Hepatocyte (in vitro differentiated cells): Measurements from ENCODE around the gene AMELX. TPM values are rescaled to one million over a fixed set of nuclear protein-coding genes. Genes with fewer than 3 reads are reported as not detected.

ENCODE experiments used
- DNase-seq: peaks from one replicate; pipeline ENCODE4 v3.0.0-alpha.2; 2016; ENCODE audit warnings: low spot score
- H2AFZ ChIP-seq: fragments of 200-600 bp; sonication (generic); 2 replicates; pipeline ENCODE4 v1.6.0; 2016; ENCODE audit warnings: antibody characterized with exemption, mild to moderate bottlenecking
- H3K27ac ChIP-seq: fragments of 200-600 bp; sonication (generic); 2 replicates; pipeline ENCODE4 v1.5.1; 2016; ENCODE audit warnings: mild to moderate bottlenecking
- H3K27me3 ChIP-seq: fragments of 200-600 bp; sonication (generic); 2 replicates; pipeline ENCODE4 v1.6.1; 2016
- H3K36me3 ChIP-seq: fragments of 200-600 bp; sonication (generic); replicated peaks from 2 replicates; pipeline ENCODE4 v1.5.1; 2016; ENCODE audit warnings: low read depth; ENCODE audit not compliant: insufficient read depth
- H3K4me1 ChIP-seq: fragments of 200-600 bp; sonication (generic); 2 replicates; pipeline ENCODE4 v1.5.1; 2016; ENCODE audit warnings: mild to moderate bottlenecking, moderate library complexity; ENCODE audit not compliant: insufficient read depth
- H3K4me2 ChIP-seq: fragments of 200-600 bp; sonication (generic); 2 replicates; pipeline ENCODE4 v1.6.0; 2016
- H3K4me3 ChIP-seq: fragments of 200-600 bp; sonication (generic); 2 replicates; pipeline ENCODE4 v1.5.1; 2016; ENCODE audit warnings: mild to moderate bottlenecking
- H3K79me2 ChIP-seq: fragments of 200-600 bp; sonication (generic); 2 replicates; pipeline ENCODE4 v1.6.0; 2017; ENCODE audit warnings: mild to moderate bottlenecking
- H3K9me2 ChIP-seq: fragments of 200-600 bp; sonication (generic); replicated peaks from 2 replicates; pipeline ENCODE4 v1.6.0; 2017; ENCODE audit warnings: mild to moderate bottlenecking; ENCODE audit not compliant: insufficient read depth
- H3K9me3 ChIP-seq: fragments of 200-600 bp; sonication (generic); 2 replicates; pipeline ENCODE4 v1.5.1; 2016; ENCODE audit warnings: low read depth, mild to moderate bottlenecking
- H4K20me1 ChIP-seq: fragments of 200-600 bp; sonication (generic); 2 replicates; pipeline ENCODE4 v1.6.0; 2016; ENCODE audit warnings: mild to moderate bottlenecking; ENCODE audit not compliant: insufficient read depth, poor library complexity, severe bottlenecking
- CTCF ChIP-seq: fragments of 200-600 bp; sonication (generic); IDR thresholded peaks from 2 replicates; pipeline ENCODE4 v1.5.1; 2016; ENCODE audit warnings: antibody characterized with exemption, mild to moderate bottlenecking; ENCODE audit not compliant: poor library complexity
- EZH2 ChIP-seq: fragments of 200-600 bp; sonication (generic); IDR thresholded peaks from 2 replicates; pipeline ENCODE4 v1.6.1; 2016; ENCODE audit warnings: antibody characterized with exemption, mild to moderate bottlenecking, borderline replicate concordance
- EZH2phosphoT487 ChIP-seq: fragments of 200-600 bp; sonication (generic); IDR thresholded peaks from one replicate; pipeline ENCODE4 v1.6.1; 2018; ENCODE audit warnings: antibody characterized with exemption, mild to moderate bottlenecking, low read depth, moderate library complexity; ENCODE audit not compliant: unreplicated experiment, severe bottlenecking
- WGBS: methylation state at CpG from one replicate; pipeline ENCODE4 v1.1.6; 2016; ENCODE audit warnings: low lambda C conversion rate; ENCODE audit errors: missing lambda C conversion rate; 5-methylcytosine and 5-hydroxymethylcytosine counted together
- polyA plus RNA-seq: library from polyadenylated mRNA; unstranded; fragments of >200 nt; fragmentation: Nextera tagmentation; extraction: Ambion mirVana; gene quantifications from 2 replicates; pipeline ENCODE4 v1.2.1, GENCODE V29; 2016
- total RNA-seq: library from RNA; depleted of rRNA; stranded (reverse); fragments of >200 nt; gene quantifications from 2 replicates; pipeline ENCODE4 v1.2.3, GENCODE V29; 2014

AMELX gene
- total and polyA plus RNA-seq, 2 experiments from 2014 or later = not detected

GRCh38 chrX:11290416-11291102, 2.7 kb upstream of the AMELX start:
- Histone ChIP-seq H3K9me2 (no peaks in the 10 kb centered on the region), H2AFZ (no peak overlapping the region), H3K36me3 (no peaks in the 10 kb centered on the region), H4K20me1 (no peaks in the 10 kb centered on the region), H3K4me2 (no peak overlapping the region), H3K27me3 (no peaks in the 10 kb centered on the region), H3K4me1 (no peaks in the 10 kb centered on the region), H3K4me3 (no peak overlapping the region), H3K9me3 (no peaks in the 10 kb centered on the region), H3K79me2 (no peaks in the 10 kb centered on the region), H3K27ac (no peak overlapping the region)
- TF ChIP-seq EZH2phosphoT487 = no peak
- no peak for TF ChIP-seq CTCF
- no peak for TF ChIP-seq EZH2
- WGBS = 71% methylated on average over 8 of the region's 8 CpGs
- no peak for DNase-seq

- Histone ChIP-seq H2AFZ (no peak overlapping the region), H3K27me3 (no peaks in the 10 kb centered on the region), H3K9me3 (no peaks in the 10 kb centered on the region), H3K4me1 (no peaks in the 10 kb centered on the region), H3K36me3 (no peaks in the 10 kb centered on the region), H3K79me2 (no peaks in the 10 kb centered on the region), H3K27ac (no peak overlapping the region), H3K4me2 (no peak overlapping the region), H3K9me2 (no peaks in the 10 kb centered on the region), H3K4me3 (no peak overlapping the region), H4K20me1 (no peaks in the 10 kb centered on the region)
- TF ChIP-seq EZH2 = no peak
- no peak for TF ChIP-seq EZH2phosphoT487
- TF ChIP-seq CTCF = no peak
- DNase-seq = no peak
- 59% methylated on average over 5 of the region's 5 CpGs for WGBS
Observed at GRCh38 chrX:11296051-11296450, 2.8 kb downstream of the AMELX start.

DNA sequence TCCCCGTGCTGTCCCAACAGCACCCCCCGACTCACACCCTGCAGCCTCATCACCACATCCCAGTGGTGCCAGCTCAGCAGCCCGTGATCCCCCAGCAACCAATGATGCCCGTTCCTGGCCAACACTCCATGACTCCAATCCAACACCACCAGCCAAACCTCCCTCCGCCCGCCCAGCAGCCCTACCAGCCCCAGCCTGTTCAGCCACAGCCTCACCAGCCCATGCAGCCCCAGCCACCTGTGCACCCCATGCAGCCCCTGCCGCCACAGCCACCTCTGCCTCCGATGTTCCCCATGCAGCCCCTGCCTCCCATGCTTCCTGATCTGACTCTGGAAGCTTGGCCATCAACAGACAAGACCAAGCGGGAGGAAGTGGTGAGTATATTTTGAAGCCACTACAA, 5.4 kb downstream of the AMELX start:
- Histone ChIP-seq H4K20me1 (no peaks in the 10 kb centered on the region), H3K9me3 (no peaks in the 10 kb centered on the region), H3K27me3 (no peaks in the 10 kb centered on the region), H3K36me3 (no peaks in the 10 kb centered on the region), H2AFZ (no peak overlapping the region), H3K4me2 (no peak overlapping the region), H3K4me3 (no peak overlapping the region), H3K4me1 (no peaks in the 10 kb centered on the region), H3K9me2 (no peaks in the 10 kb centered on the region), H3K79me2 (no peaks in the 10 kb centered on the region), H3K27ac (no peak overlapping the region)
- TF ChIP-seq EZH2 = no peak
- no peak for TF ChIP-seq EZH2phosphoT487
- no peak for TF ChIP-seq CTCF
- no peak for DNase-seq
- WGBS = 84% methylated on average over 9 of the region's 9 CpGs
